GM12801 (cell line): ENCODE results near the gene COL15A1.

Experiments used
- TF ChIP-seq, protein P1 (sequence below): IDR thresholded peaks from one replicate; pipeline ENCODE4 v1.5.1; 2011; ENCODE audit warnings: control low read depth; ENCODE audit not compliant: insufficient read length; ENCODE audit errors: extremely low read depth

COL15A1 gene

DNA sequence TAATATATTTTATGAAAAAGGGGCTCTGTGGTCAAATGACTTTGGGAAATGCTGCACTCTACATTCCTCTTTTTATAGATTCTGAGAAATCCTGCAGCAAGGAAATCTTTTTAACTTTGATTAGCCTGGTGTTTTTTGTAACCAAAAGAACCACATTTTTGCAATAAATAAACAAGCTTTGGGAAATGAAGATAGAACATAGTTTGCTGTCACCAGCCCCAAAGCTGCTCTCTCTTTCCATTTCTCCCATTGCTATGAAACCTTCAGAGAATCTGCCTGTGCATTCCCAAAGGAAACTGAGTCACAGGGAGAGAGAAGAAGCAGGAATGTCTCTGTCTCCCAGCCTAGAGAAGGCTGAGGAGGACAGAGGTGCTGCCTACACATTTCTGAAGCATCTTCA lies 59.0 kb downstream of the COL15A1 start:
- TF ChIP-seq, protein P1, sequence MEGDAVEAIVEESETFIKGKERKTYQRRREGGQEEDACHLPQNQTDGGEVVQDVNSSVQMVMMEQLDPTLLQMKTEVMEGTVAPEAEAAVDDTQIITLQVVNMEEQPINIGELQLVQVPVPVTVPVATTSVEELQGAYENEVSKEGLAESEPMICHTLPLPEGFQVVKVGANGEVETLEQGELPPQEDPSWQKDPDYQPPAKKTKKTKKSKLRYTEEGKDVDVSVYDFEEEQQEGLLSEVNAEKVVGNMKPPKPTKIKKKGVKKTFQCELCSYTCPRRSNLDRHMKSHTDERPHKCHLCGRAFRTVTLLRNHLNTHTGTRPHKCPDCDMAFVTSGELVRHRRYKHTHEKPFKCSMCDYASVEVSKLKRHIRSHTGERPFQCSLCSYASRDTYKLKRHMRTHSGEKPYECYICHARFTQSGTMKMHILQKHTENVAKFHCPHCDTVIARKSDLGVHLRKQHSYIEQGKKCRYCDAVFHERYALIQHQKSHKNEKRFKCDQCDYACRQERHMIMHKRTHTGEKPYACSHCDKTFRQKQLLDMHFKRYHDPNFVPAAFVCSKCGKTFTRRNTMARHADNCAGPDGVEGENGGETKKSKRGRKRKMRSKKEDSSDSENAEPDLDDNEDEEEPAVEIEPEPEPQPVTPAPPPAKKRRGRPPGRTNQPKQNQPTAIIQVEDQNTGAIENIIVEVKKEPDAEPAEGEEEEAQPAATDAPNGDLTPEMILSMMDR = no peak

DNA sequence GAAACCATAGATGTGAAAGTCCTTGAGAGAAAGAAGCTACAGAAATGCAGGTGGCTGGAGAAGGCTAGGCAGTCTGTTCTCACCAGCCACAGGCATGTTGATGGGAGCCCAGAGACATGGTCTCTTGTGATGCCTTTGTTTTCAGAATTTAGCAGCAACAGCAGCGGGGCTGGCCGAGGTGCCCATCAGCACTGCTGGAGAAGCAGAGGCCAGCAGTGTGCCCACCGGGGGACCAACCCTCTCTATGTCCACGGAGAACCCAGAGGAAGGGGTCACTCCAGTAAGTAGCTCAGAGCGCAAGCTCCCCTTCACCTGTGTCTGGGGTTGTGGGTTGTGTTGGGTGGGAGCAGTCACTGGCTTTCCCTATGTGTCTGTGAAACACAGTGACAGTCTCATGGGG lies 59.6 kb downstream of the COL15A1 start:
- TF ChIP-seq, protein P1 = no peak

DNA sequence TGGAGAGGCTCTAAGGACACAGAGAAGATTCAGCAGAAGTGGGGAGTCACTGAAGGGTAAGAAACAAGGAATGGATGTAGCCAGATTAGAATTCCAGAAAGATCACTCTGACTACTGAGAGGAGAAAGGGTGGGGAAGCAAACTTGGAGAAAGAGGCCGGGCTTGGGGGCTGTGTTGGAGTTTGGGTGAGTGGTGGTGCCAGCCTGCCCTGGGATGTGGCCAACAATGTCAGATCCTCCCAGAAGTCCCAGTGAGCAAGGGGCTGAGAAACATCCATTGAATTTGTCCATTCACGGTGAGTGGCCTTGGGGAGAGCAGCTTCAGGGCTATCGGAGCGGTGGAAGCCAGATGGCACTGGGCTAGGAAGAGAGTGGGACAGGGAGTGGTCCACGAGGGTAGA lies 60.4 kb downstream of the COL15A1 start:
- TF ChIP-seq, protein P1 = no peak

DNA sequence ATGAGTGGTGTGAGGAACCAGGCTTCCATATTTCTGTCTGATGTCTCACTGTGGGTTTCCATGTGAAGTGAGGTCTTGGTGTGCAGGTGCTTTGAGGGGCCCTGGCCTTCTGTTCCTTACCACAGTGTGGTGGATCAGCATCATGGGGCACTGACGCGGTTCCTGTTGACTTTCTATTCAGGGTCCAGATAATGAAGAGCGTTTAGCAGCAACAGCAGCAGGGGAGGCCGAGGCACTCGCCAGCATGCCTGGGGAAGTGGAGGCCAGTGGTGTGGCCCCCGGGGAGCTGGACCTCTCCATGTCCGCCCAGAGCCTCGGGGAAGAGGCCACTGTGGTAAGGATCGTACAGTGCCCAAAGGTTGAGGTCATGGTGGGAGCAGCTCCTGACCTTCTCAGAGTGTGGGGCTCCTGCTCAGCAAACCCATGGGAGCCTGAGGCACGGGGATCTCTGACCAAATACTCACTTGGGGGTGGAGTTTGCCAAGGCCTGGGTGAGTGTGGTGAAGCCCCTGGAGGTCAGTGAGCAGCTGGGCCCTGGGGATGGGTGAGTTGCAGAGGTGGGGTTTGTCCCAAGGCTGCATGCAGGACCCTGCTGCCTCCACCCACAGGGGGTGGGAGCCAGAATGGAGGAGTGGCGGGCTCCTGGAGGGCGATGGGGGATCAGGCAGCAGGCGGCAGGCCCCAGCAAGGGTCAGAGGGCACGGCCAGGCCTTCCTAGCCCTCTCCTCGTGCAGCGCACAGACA lies 61.2 kb downstream of the COL15A1 start:
- TF ChIP-seq, protein P1 = no peak

DNA sequence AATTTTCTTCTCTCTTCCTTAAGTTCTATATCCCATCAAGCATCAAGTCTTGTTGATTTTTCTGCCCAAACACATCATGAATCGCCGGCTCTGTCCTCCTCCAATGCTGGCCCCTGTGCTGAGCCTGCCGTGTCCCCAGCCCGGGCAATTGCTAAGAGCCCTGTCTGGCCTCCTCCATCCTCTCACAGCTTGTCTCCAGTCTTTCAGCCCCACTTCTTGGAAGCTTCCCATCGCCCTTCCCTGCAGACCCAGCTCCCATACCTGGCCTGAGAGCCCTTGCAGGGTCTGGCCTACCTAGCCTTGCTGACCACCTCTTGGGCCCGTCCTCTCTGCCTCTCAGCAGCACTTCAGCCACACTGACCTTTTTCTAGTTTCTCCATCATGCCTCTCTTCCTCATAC lies 61.9 kb downstream of the COL15A1 start:
- TF ChIP-seq, protein P1 = no peak

DNA sequence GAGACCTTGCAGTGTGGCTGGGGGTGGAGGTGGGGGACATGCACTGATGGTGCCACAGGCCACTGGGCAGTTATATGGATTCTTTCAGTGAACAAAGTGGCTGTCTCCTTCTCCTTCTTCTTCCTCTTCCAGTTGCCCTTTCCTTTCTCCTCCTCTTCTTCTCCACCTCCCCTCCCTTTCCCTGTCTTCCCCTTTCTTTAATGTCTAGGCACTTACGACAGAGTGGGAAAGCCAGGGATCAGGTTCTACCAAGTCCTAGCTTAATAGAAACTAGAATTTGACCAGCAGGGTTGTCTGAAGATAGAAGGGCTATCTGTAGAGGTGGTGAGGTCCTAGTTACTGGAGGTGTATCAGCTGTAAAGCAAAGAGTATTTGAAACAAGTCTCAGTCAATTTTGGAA lies 62.8 kb downstream of the COL15A1 start:
- TF ChIP-seq, protein P1 = no peak

DNA sequence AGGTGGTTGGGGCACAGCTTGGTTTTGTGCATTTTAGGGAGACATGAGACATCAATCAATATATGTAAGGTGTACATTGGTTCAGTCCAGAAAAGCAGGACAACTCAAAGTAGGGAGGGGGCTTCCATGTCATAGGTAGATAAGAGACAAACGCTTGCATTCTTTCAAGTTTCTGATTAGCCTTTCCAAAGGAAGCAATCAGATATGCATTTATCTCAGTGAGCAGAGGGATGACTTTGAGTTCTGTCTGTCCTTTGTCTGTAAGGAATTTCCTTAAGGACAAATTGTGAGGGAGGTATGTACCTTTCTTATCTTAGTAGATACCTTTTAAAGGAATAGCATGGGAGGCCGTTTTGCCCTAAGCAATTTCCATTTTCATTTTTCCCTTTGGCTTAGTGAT lies 63.3 kb downstream of the COL15A1 start:
- TF ChIP-seq, protein P1 = no peak
